Testis (tissue), 3 donors: ENCODE measurements around the gene EXOSC5. TPM values are rescaled to one million over a fixed set of nuclear protein-coding genes. Genes with fewer than 3 reads are reported as not detected.

Experiments
- DNase-seq: peaks from one replicate; pipeline ENCODE4 v3.0.0-alpha.2; 2019
- H3K27ac ChIP-seq, 2 donors: fragments of 200-600 bp; sonication (generic); one replicate each; pipeline ENCODE4 v1.5.1; 2019
- H3K27me3 ChIP-seq: fragments of 200-600 bp; sonication (generic); one replicate; pipeline ENCODE4 v1.5.1; 2019
- H3K36me3 ChIP-seq: fragments of 200-600 bp; sonication (generic); one replicate; pipeline ENCODE4 v1.5.1; 2017; ENCODE audit warnings: low read depth; ENCODE audit errors: missing control alignments
- H3K4me1 ChIP-seq: fragments of 200-600 bp; sonication (generic); one replicate; pipeline ENCODE4 v1.5.1; 2019
- H3K4me3 ChIP-seq, 2 donors: fragments of 200-600 bp; sonication (generic); one replicate each; pipeline ENCODE4 v1.5.1; 2017 to 2019
- H3K9me3 ChIP-seq: fragments of 200-600 bp; sonication (generic); one replicate; pipeline ENCODE4 v1.5.1; 2017
- CTCF ChIP-seq, 3 experiments: fragments of 450-650 bp in 2 of 3; fragments of 200-600 bp in 1 of 3; sonication (generic) in 1 of 3; IDR thresholded peaks; one replicate each; pipeline ENCODE4 v1.5.1; 2016 to 2019; ENCODE audit warnings: antibody characterized with exemption in 3 of 3, mild to moderate bottlenecking in 2 of 3, moderate library complexity in 1 of 3
- POLR2A ChIP-seq: fragments of 450-650 bp; IDR thresholded peaks from one replicate; pipeline ENCODE4 v1.6.1; 2017; ENCODE audit warnings: antibody characterized with exemption, mild to moderate bottlenecking, moderate library complexity
- WGBS, 2 donors: methylation state at CpG; one replicate each; pipeline ENCODE4 v1.1.5; 2018; 5-methylcytosine and 5-hydroxymethylcytosine counted together
- intact Hi-C: fragments of 100-400 bp; cut with DNase I; formaldehyde crosslinking; loops from one replicate; pipeline ENCODE4 v1.15.1; 2023; ENCODE audit warnings: low total_unique reads
- polyA plus RNA-seq: library from polyadenylated mRNA; stranded (reverse); fragments of 350-450 nt; fragmentation: Illumina TruSeq; extraction: RNeasy Lipid Tissue Mini Kit (QIAGEN cat#74804); gene quantifications from one replicate; pipeline ENCODE4 v1.2.3, GENCODE V29; 2014; ENCODE audit warnings: low read depth, low replicate concordance; ENCODE audit not compliant: insufficient read depth
- total RNA-seq, 2 donors: library from RNA; depleted of rRNA; stranded (reverse); fragments of >200 nt; gene quantifications; one replicate each; pipeline ENCODE4 v1.2.3, GENCODE V29; 2016

EXOSC5 gene
- total and polyA plus RNA-seq, 3 donors from 2014 or later = 19.1 to 28.0 (median 23.8) TPM

GRCh38 chr19:41430922-41431321 is 33.8 kb upstream of the EXOSC5 start:
- WGBS, 2 donors = 90 to 100% methylated on average over 1 to 6 of the region's 6 CpGs
- H3K36me3 ChIP-seq = no peaks in the 10 kb centered on the region
- no peaks in the 10 kb centered on the region for H3K9me3 ChIP-seq
- intact Hi-C loops = no loop called here
- H3K4me1 ChIP-seq = peaks cover 14% of the 10 kb centered on the region
- DNase-seq = no peak
- H3K27ac ChIP-seq = no peak overlapping the region
- H3K27me3 ChIP-seq = no peaks in the 10 kb centered on the region
- H3K4me3 ChIP-seq = no peak overlapping the region
- TF ChIP-seq CTCF (IDR thresholded peaks at IDR 0.05) = no peak

GRCh38 chr19:41428481-41428859 is 31.3 kb upstream of the EXOSC5 start:
- 88 to 90% methylated on average over 1 of the region's 1 CpG for WGBS, 2 donors
- intact Hi-C loops = no loop called here
- TF ChIP-seq CTCF (IDR thresholded peaks at IDR 0.05) (no peak), POLR2A (no peak)
- Histone ChIP-seq H3K36me3 (no peaks in the 10 kb centered on the region), H3K4me3 (no peak overlapping the region), H3K9me3 (no peaks in the 10 kb centered on the region), H3K27ac (no peak overlapping the region), H3K27me3 (no peaks in the 10 kb centered on the region), H3K4me1 (peaks cover 14% of the 10 kb centered on the region)
- DNase-seq = no peak

- TF ChIP-seq CTCF (IDR thresholded peaks at IDR 0.05) (no peak), POLR2A (no peak)
- no peaks in the 10 kb centered on the region for H3K36me3 ChIP-seq
- WGBS, 2 donors = 46 to 55% methylated on average over 23 of the region's 23 CpGs
- intact Hi-C loops = no loop called here
- no peaks in the 10 kb centered on the region for H3K27me3 ChIP-seq
- H3K27ac ChIP-seq = peak overlapping the region; percentile 13 to 69
- DNase-seq = no peak
- no peak overlapping the region for H3K4me3 ChIP-seq
- peaks cover 14% of the 10 kb centered on the region for H3K4me1 ChIP-seq
- H3K9me3 ChIP-seq = no peaks in the 10 kb centered on the region
Observed at GRCh38 chr19:41427647-41428480, 30.7 kb upstream of the EXOSC5 start.

GRCh38 chr19:41426952-41427646 is 29.9 kb upstream of the EXOSC5 start, which contains the start of gene B3GNT8:
Gene B3GNT8 (minus strand): TSS chr19:41427374. CDS start chr19:41426778, 596 bp downstream.
- Histone ChIP-seq H3K4me1 (peaks cover 14% of the 10 kb centered on the region), H3K36me3 (no peaks in the 10 kb centered on the region)
- WGBS, 2 donors = 42 to 47% methylated on average over 18 to 19 of the region's 19 CpGs

More at GRCh38 chr19:41426952-41427646, 29.9 kb upstream of the EXOSC5 start, which contains the start of gene B3GNT8:
- DNase-seq = peak; percentile 66
- no peak for TF ChIP-seq CTCF (IDR thresholded peaks at IDR 0.05)
- no peak for TF ChIP-seq POLR2A
- H3K4me3 ChIP-seq = no peak within 1 kb of the TSS
- intact Hi-C loops = no loop called here
- H3K27me3 ChIP-seq = no peaks in the 10 kb centered on the region
- H3K27ac ChIP-seq = peak within 1 kb of the TSS; percentile 13 to 69
- no peaks in the 10 kb centered on the region for H3K9me3 ChIP-seq
